Thoracic aorta (tissue), 2 donors: ENCODE measurements around the gene EMILIN2. TPM values are rescaled to one million over a fixed set of nuclear protein-coding genes. Genes with fewer than 3 reads are reported as not detected.
"Not testable (repeated sequence)": the region's sequence is repeated elsewhere in the genome, so short reads cannot be mapped to it uniquely, and the experiment has no call there.

Source experiments
- ATAC-seq: fragments of 150-250 bp; one replicate; pipeline ENCODE4 v1.8.0; 2017; ENCODE audit warnings: low read depth; ENCODE audit not compliant: insufficient number of reproducible peaks, low FRiP score
- DNase-seq: peaks from one replicate; pipeline ENCODE4 v3.0.0-alpha.2; 2020; ENCODE audit warnings: low spot score
- H3K27ac ChIP-seq, 2 donors: fragments of 200-600 bp; sonication (generic); 1 replicate in 1 of 2; 2 replicates in 1 of 2; pipeline ENCODE4 v1.5.1; 2016; ENCODE audit warnings: mild to moderate bottlenecking in 2 of 2, moderate library complexity in 2 of 2
- H3K27me3 ChIP-seq: fragments of 200-600 bp; sonication (generic); replicated peaks from 2 replicates; pipeline ENCODE4 v1.6.0; 2016; ENCODE audit warnings: mild to moderate bottlenecking; ENCODE audit not compliant: insufficient read depth
- H3K36me3 ChIP-seq: fragments of 200-600 bp; sonication (generic); one replicate; pipeline ENCODE4 v1.5.1; 2016
- H3K4me1 ChIP-seq, 2 donors: fragments of 200-600 bp; sonication (generic); 1 replicate in 1 of 2; 2 replicates in 1 of 2; pipeline versions ENCODE4 v1.5.1 to v1.6.0; 2016; ENCODE audit warnings: low read depth in 2 of 2, mild to moderate bottlenecking in 1 of 2; ENCODE audit not compliant: control insufficient read depth in 1 of 2
- H3K4me3 ChIP-seq: fragments of 200-600 bp; sonication (generic); 2 replicates; pipeline ENCODE4 v1.5.1; 2016; ENCODE audit warnings: mild to moderate bottlenecking
- H3K9me3 ChIP-seq: fragments of 200-600 bp; sonication (generic); 2 replicates; pipeline ENCODE4 v1.5.1; 2016
- total RNA-seq, 2 donors: library from RNA; depleted of rRNA; stranded (reverse); fragments of >200 nt; gene quantifications; one replicate each; pipeline versions ENCODE4 v1.1.0 to v1.2.3, GENCODE V29; 2016
- TF ChIP-seq, protein P1 (sequence below): fragments of 200-600 bp; sonication (generic); IDR thresholded peaks from one replicate; pipeline ENCODE4 v1.5.1; 2019; ENCODE audit warnings: antibody characterized with exemption

Gene EMILIN2
- total RNA-seq, 2 donors from 2014 or later = 22.6 to 27.4 TPM

- TF ChIP-seq, protein P1, sequence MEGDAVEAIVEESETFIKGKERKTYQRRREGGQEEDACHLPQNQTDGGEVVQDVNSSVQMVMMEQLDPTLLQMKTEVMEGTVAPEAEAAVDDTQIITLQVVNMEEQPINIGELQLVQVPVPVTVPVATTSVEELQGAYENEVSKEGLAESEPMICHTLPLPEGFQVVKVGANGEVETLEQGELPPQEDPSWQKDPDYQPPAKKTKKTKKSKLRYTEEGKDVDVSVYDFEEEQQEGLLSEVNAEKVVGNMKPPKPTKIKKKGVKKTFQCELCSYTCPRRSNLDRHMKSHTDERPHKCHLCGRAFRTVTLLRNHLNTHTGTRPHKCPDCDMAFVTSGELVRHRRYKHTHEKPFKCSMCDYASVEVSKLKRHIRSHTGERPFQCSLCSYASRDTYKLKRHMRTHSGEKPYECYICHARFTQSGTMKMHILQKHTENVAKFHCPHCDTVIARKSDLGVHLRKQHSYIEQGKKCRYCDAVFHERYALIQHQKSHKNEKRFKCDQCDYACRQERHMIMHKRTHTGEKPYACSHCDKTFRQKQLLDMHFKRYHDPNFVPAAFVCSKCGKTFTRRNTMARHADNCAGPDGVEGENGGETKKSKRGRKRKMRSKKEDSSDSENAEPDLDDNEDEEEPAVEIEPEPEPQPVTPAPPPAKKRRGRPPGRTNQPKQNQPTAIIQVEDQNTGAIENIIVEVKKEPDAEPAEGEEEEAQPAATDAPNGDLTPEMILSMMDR = no peak
- ATAC-seq = no peak
- no peak for DNase-seq
- no peaks in the 10 kb centered on the region for H3K36me3 ChIP-seq
- H3K4me3 ChIP-seq = no peak overlapping the region
- H3K27me3 ChIP-seq = no peaks in the 10 kb centered on the region
- peaks cover 0 to 10% of the 10 kb centered on the region in 2 donors for H3K4me1 ChIP-seq
- no peaks in the 10 kb centered on the region for H3K9me3 ChIP-seq
- H3K27ac ChIP-seq = no peak overlapping the region
These were observed 19.7 kb upstream of the EMILIN2 start for GRCh38 chr18:2827061-2827460.

GRCh38 chr18:2836118-2836517, 10.7 kb upstream of the EMILIN2 start:
- not testable (repeated sequence) for H3K4me3 ChIP-seq, H3K9me3 ChIP-seq, ATAC-seq, H3K27me3 ChIP-seq, H3K27ac ChIP-seq, H3K4me1 ChIP-seq, DNase-seq, H3K36me3 ChIP-seq

GRCh38 chr18:2837290-2837689, 9.5 kb upstream of the EMILIN2 start:
- not testable (repeated sequence) for ATAC-seq, H3K9me3 ChIP-seq

GRCh38 chr18:2839202-2839601, 7.6 kb upstream of the EMILIN2 start:
- Histone ChIP-seq H3K36me3 (no peaks in the 10 kb centered on the region), H3K9me3 (no peaks in the 10 kb centered on the region), H3K27ac (no peak overlapping the region), H3K27me3 (no peaks in the 10 kb centered on the region), H3K4me1 (no peaks in the 10 kb centered on the region), H3K4me3 (no peak overlapping the region)
- no peak for ATAC-seq
- no peak for DNase-seq
- TF ChIP-seq, protein P1 = no peak

More at GRCh38 chr18:2837290-2837689, 9.5 kb upstream of the EMILIN2 start:
- not testable (repeated sequence) for H3K27me3 ChIP-seq, DNase-seq, H3K27ac ChIP-seq, H3K36me3 ChIP-seq, H3K4me3 ChIP-seq, H3K4me1 ChIP-seq

DNA sequence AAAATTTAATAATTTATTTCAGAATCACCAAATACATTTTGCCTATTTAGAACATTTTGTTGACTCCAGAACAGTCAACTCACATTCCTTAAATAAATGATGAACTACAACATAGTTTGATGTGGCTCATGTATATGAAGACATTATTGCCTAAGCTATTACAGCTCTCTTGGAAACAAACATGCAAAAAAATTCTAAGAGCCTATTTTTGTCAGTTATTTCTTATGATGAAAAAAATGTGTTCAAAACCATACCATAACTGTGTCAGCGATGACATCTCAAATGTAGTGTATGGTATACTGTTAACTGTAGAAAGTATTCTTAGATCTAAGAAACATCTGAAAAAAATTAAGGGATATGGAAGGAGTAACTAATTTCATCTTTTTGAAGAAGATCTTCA, 6.3 kb upstream of the EMILIN2 start:
- DNase-seq = no peak
- TF ChIP-seq, protein P1 = no peak
- no peak for ATAC-seq
- Histone ChIP-seq H3K27me3 (no peaks in the 10 kb centered on the region), H3K4me3 (no peak overlapping the region), H3K4me1 (no peaks in the 10 kb centered on the region), H3K36me3 (no peaks in the 10 kb centered on the region), H3K9me3 (no peaks in the 10 kb centered on the region), H3K27ac (no peak overlapping the region)

DNA sequence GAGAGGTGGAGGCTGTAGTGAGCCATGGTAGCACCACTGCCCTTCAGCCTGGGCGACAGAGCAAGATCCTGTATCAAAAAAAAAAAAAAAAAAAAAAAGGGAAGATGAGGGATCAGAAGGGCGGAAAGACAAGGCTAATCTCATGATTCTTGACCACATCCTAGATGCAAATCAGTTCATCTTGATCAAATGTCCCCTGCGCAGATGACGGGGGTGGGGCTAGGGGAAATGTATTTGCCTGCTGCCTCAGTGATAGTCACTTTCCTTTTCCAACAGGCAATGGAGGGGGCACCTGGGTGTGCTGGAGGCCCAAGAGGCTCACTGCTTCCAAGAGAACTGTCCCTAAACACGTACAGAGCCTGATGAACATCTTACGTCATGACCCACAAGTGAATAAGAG, 3.7 kb upstream of the EMILIN2 start:
- DNase-seq (no peak), ATAC-seq (no peak)
- H3K27ac ChIP-seq = no peak overlapping the region
- no peaks in the 10 kb centered on the region for H3K27me3 ChIP-seq
- TF ChIP-seq, protein P1 = no peak
- H3K4me1 ChIP-seq = peaks cover 0 to 10% of the 10 kb centered on the region in 2 donors
- H3K4me3 ChIP-seq = no peak overlapping the region
- no peaks in the 10 kb centered on the region for H3K9me3 ChIP-seq
- no peaks in the 10 kb centered on the region for H3K36me3 ChIP-seq
